Neural progenitor cell (in vitro differentiated cells): ENCODE results near the gene NES. TPM values are rescaled to one million over a fixed set of nuclear protein-coding genes. Genes with fewer than 3 reads are reported as not detected.

Experiments
- DNase-seq: peaks from one replicate; pipeline ENCODE4 v3.0.0-alpha.2; 2016; ENCODE audit warnings: low spot score
- H2AFZ ChIP-seq: fragments of 200-600 bp; sonication (generic); replicated peaks from 2 replicates; pipeline ENCODE4 v1.6.1; 2016; ENCODE audit warnings: antibody characterized with exemption
- H3F3A ChIP-seq: fragments of 200-600 bp; sonication (generic); 2 replicates; pipeline ENCODE4 v1.6.1; 2016; ENCODE audit warnings: antibody characterized with exemption, low read depth
- H3K27ac ChIP-seq: fragments of 200-600 bp; sonication (generic); 2 replicates; pipeline ENCODE4 v1.5.1; 2016; ENCODE audit warnings: mild to moderate bottlenecking
- H3K27me3 ChIP-seq: fragments of 200-600 bp; sonication (generic); 2 replicates; pipeline ENCODE4 v1.6.1; 2016; ENCODE audit warnings: mild to moderate bottlenecking, moderate library complexity
- H3K36me3 ChIP-seq: fragments of 200-600 bp; sonication (generic); 2 replicates; pipeline ENCODE4 v1.5.1; 2016
- H3K4me1 ChIP-seq: fragments of 200-600 bp; sonication (generic); 2 replicates; pipeline ENCODE4 v1.6.1; 2016; ENCODE audit warnings: mixed run types
- H3K4me2 ChIP-seq: fragments of 200-600 bp; sonication (generic); 2 replicates; pipeline ENCODE4 v1.6.1; 2016
- H3K4me3 ChIP-seq: fragments of 200-600 bp; sonication (generic); 2 replicates; pipeline ENCODE4 v1.5.1; 2016
- H3K79me2 ChIP-seq: fragments of 200-600 bp; sonication (generic); 2 replicates; pipeline ENCODE4 v1.6.1; 2016; ENCODE audit warnings: low read depth
- H3K9ac ChIP-seq: fragments of 200-600 bp; sonication (generic); 2 replicates; pipeline ENCODE4 v1.6.1; 2016
- H3K9me3 ChIP-seq: fragments of 200-600 bp; sonication (generic); 2 replicates; pipeline ENCODE4 v1.5.1; 2016; ENCODE audit warnings: low read depth
- H4K20me1 ChIP-seq: fragments of 200-600 bp; sonication (generic); 2 replicates; pipeline ENCODE4 v1.6.1; 2016; ENCODE audit warnings: low read depth
- H3K27ac Mint-ChIP-seq: 3 replicates; pipeline ENCODE4 v1.8.0; 2021; ENCODE audit warnings: mixed read lengths
- H3K27me3 Mint-ChIP-seq: 2 replicates; pipeline ENCODE4 v1.8.0; 2022; ENCODE audit warnings: low read depth, mild to moderate bottlenecking, inconsistent platforms, moderate library complexity, mixed read lengths; ENCODE audit not compliant: insufficient read depth
- H3K36me3 Mint-ChIP-seq: 3 replicates; pipeline ENCODE4 v1.8.0; 2021; ENCODE audit warnings: mixed read lengths
- H3K4me1 Mint-ChIP-seq: 3 replicates; pipeline ENCODE4 v1.8.0; 2021; ENCODE audit warnings: mixed read lengths
- H3K4me3 Mint-ChIP-seq: 3 replicates; pipeline ENCODE4 v1.8.0; 2021; ENCODE audit warnings: mild to moderate bottlenecking, moderate library complexity, mixed read lengths
- H3K9me3 Mint-ChIP-seq: 3 replicates; pipeline ENCODE4 v1.8.0; 2020; ENCODE audit warnings: mixed read lengths
- EZH2 ChIP-seq: fragments of 200-600 bp; sonication (generic); IDR thresholded peaks from 2 replicates; pipeline ENCODE4 v1.6.1; 2017; ENCODE audit warnings: antibody characterized with exemption, mild to moderate bottlenecking, moderate library complexity
- EZH2phosphoT487 ChIP-seq: fragments of 200-600 bp; sonication (generic); IDR thresholded peaks from 2 replicates; pipeline ENCODE4 v1.6.1; 2017; ENCODE audit warnings: antibody characterized with exemption
- total RNA-seq: library from RNA; depleted of rRNA; stranded (reverse); fragments of >200 nt; gene quantifications from 2 replicates; pipeline ENCODE4 v1.2.3, GENCODE V29; 2015; ENCODE audit warnings: low replicate concordance
- TF ChIP-seq, protein P1 (sequence below): fragments of 200-600 bp; sonication (generic); IDR thresholded peaks from 2 replicates; pipeline ENCODE4 v1.5.1; 2017; ENCODE audit warnings: antibody characterized with exemption, mild to moderate bottlenecking

The NES gene
- total RNA-seq, 1 donor from 2014 or later: 83.8 TPM

DNA sequence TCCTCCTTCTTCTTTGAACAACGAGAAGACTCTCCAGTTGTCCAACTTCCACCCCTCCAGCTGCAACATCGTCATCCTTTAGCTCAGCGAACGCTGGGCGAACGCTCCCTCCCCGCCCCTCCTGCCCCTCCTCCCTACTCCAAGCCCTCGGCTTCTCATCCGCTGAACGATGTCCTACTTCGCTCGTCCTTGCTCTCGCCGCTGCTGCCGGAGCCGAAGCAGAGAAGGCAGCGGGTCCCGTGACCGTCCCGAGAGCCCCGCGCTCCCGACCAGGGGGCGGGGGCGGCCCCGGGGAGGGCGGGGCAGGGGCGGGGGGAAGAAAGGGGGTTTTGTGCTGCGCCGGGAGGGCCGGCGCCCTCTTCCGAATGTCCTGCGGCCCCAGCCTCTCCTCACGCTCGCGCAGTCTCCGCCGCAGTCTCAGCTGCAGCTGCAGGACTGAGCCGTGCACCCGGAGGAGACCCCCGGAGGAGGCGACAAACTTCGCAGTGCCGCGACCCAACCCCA, 35.4 kb downstream of the NES start, which contains the start of gene BCAN:
Gene BCAN (plus strand): TSS at position 357 of the 504 bp plus-strand sequence. CDS start 3,938 bp downstream, outside the sequence.
- peaks cover 34% of the 10 kb centered on the region for H3K4me1 Mint-ChIP-seq
- no peaks in the 10 kb centered on the region for H3K79me2 ChIP-seq
- peaks cover 15% of the 10 kb centered on the region for H3K4me1 ChIP-seq
- peak within 1 kb of the TSS; percentile 97 for H3K4me2 ChIP-seq
- H3K36me3 ChIP-seq: no peaks in the 10 kb centered on the region
- H3K27ac ChIP-seq: no peak within 1 kb of the TSS
- H3K9me3 ChIP-seq: no peaks in the 10 kb centered on the region
- H4K20me1 ChIP-seq: peaks cover 48% of the 10 kb centered on the region
- no peaks in the 10 kb centered on the region for H3K36me3 Mint-ChIP-seq
- DNase-seq: peak; percentile 91
- H3K27me3 Mint-ChIP-seq: peaks cover 38% of the 10 kb centered on the region
- peak within 1 kb of the TSS; percentile 4 for H2AFZ ChIP-seq
- no peak for TF ChIP-seq EZH2phosphoT487
- TF ChIP-seq, protein P1, sequence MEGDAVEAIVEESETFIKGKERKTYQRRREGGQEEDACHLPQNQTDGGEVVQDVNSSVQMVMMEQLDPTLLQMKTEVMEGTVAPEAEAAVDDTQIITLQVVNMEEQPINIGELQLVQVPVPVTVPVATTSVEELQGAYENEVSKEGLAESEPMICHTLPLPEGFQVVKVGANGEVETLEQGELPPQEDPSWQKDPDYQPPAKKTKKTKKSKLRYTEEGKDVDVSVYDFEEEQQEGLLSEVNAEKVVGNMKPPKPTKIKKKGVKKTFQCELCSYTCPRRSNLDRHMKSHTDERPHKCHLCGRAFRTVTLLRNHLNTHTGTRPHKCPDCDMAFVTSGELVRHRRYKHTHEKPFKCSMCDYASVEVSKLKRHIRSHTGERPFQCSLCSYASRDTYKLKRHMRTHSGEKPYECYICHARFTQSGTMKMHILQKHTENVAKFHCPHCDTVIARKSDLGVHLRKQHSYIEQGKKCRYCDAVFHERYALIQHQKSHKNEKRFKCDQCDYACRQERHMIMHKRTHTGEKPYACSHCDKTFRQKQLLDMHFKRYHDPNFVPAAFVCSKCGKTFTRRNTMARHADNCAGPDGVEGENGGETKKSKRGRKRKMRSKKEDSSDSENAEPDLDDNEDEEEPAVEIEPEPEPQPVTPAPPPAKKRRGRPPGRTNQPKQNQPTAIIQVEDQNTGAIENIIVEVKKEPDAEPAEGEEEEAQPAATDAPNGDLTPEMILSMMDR: peak; percentile 14
- peak within 1 kb of the TSS; percentile 83 for H3K4me3 Mint-ChIP-seq
- H3K9me3 Mint-ChIP-seq: no peaks in the 10 kb centered on the region
- peaks cover 100% of the 10 kb centered on the region for H3K27me3 ChIP-seq
- H3F3A ChIP-seq: peaks cover 35% of the 10 kb centered on the region
- no peak within 1 kb of the TSS for H3K9ac ChIP-seq
- no peak within 1 kb of the TSS for H3K27ac Mint-ChIP-seq
- peak within 1 kb of the TSS; percentile 51 for H3K4me3 ChIP-seq

DNA sequence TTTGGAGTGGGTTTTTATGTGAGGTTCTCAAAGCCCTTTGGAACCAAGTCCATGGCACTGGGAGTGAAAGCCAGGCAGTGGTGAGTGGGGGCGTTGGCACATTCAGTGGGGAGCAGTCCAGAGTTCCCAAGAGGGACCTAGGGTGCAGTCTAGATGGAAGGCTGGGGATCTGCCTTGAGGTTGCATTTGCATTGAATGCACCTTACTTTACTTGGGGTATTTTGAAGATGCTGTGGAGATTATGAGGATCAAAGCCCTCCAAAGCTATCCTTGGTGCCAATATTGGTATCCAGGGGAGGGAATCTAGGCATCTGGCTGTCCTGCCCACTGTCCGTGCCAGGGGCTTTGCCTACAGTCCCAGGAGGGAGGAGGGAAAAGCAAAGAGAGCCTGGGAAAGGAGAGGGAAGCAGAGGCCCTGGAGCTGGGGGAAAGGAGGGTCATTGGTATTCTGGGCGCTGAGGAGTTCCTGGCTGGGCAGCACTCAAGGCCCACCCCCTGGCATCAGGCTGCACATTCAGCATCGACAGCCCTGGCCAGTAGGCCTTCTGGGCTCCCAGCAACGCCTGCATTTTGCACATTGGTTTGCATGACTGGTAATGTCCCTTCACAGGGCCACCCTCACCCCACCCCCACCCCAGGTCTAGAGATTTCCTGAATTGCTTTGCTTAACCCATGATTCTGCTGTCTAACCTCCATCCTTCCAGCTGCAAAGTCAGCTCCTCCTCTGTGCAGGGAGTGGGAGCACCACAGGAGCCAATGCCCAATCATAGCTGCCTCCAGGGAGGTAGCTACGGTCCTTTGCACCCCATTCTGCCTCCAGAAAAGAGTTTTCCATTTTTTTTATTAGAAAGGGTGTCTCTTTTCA, 36.1 kb downstream of the NES start:
- peak overlapping the region; percentile 4 for H2AFZ ChIP-seq
- no peaks in the 10 kb centered on the region for H3K79me2 ChIP-seq
- peaks cover 40% of the 10 kb centered on the region for H3K27me3 Mint-ChIP-seq
- no peak overlapping the region for H3K27ac ChIP-seq
- H3K36me3 Mint-ChIP-seq: no peaks in the 10 kb centered on the region
- H3K27ac Mint-ChIP-seq: no peak overlapping the region
- peaks cover 35% of the 10 kb centered on the region for H3F3A ChIP-seq
- peaks cover 47% of the 10 kb centered on the region for H4K20me1 ChIP-seq
- H3K9me3 ChIP-seq: no peaks in the 10 kb centered on the region
- peak overlapping the region; percentile 83 for H3K4me3 Mint-ChIP-seq
- H3K4me2 ChIP-seq: peak overlapping the region; percentile 97
- H3K4me1 ChIP-seq: peaks cover 15% of the 10 kb centered on the region
- DNase-seq: no peak
- no peak overlapping the region for H3K9ac ChIP-seq
- no peaks in the 10 kb centered on the region for H3K36me3 ChIP-seq
- TF ChIP-seq, protein P1: no peak
- no peak for TF ChIP-seq EZH2phosphoT487
- TF ChIP-seq EZH2: no peak
- peak overlapping the region; percentile 51 for H3K4me3 ChIP-seq
- no peaks in the 10 kb centered on the region for H3K9me3 Mint-ChIP-seq
- peaks cover 34% of the 10 kb centered on the region for H3K4me1 Mint-ChIP-seq
- peaks cover 100% of the 10 kb centered on the region for H3K27me3 ChIP-seq

DNA sequence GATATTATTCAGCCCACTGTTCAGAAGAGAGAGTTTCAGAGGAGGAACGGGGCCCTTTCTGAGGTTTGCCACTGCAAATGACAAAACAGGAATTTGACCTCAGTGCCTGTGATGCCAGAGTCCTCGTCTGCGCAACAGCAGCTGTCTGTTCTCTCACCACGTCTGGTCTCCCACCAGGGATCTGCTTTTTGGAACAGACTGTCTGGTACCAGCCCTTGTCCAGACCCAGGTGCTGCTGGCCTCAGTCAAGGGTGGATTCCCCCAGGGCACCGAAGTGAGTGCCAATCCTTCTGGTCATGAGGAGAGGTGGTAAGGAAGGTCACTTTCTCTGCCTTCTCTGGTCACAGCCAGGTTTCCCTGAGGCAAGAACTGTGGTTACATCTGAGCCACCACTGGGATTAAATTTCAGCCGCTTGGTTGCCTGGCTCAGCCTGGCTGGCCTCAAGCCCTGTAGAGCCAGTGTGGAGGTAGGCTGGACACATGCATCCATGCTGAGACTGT, 37.6 kb downstream of the NES start:
- DNase-seq: no peak
- no peak overlapping the region for H3K4me3 Mint-ChIP-seq
- Histone ChIP-seq H2AFZ (no peak overlapping the region), H3F3A (peaks cover 35% of the 10 kb centered on the region), H3K36me3 (no peaks in the 10 kb centered on the region), H3K9me3 (no peaks in the 10 kb centered on the region), H3K27ac (no peak overlapping the region), H3K9ac (no peak overlapping the region), H3K4me2 (no peak overlapping the region), H3K4me3 (no peak overlapping the region), H3K79me2 (no peaks in the 10 kb centered on the region), H3K4me1 (peaks cover 15% of the 10 kb centered on the region), H4K20me1 (peaks cover 45% of the 10 kb centered on the region), H3K27me3 (peaks cover 100% of the 10 kb centered on the region)
- H3K36me3 Mint-ChIP-seq: no peaks in the 10 kb centered on the region
- peaks cover 34% of the 10 kb centered on the region for H3K4me1 Mint-ChIP-seq
- H3K27me3 Mint-ChIP-seq: peaks cover 42% of the 10 kb centered on the region
- H3K9me3 Mint-ChIP-seq: no peaks in the 10 kb centered on the region
- TF ChIP-seq EZH2 (no peak), EZH2phosphoT487 (no peak)
- TF ChIP-seq, protein P1: no peak
- H3K27ac Mint-ChIP-seq: no peak overlapping the region
